HEK293T (cell line): ENCODE data around the gene NEK4.

Experiments used
- BHLHE40 ChIP-seq: fragments of 450-650 bp; IDR thresholded peaks from 2 replicates; pipeline ENCODE4 v1.6.1; 2016; ENCODE audit warnings: mild to moderate bottlenecking, moderate library complexity, borderline replicate concordance
- CTBP1 ChIP-seq: fragments of 450-650 bp; IDR thresholded peaks from 2 replicates; pipeline ENCODE4 v1.6.1; 2016; ENCODE audit warnings: borderline replicate concordance
- TARDBP ChIP-seq: fragments of 450-650 bp; IDR thresholded peaks from 2 replicates; pipeline ENCODE4 v1.6.1; 2016

- TF ChIP-seq CTBP1, result no peak
- no peak for TF ChIP-seq BHLHE40
- TF ChIP-seq TARDBP, result no peak
Observed at GRCh38 chr3:52763466-52763865, 7.3 kb downstream of the NEK4 start.
